ENCODE results near the gene MSANTD1. TPM values are rescaled to one million over a fixed set of nuclear protein-coding genes. Genes with fewer than 3 reads are reported as not detected.

MSANTD1 gene
- total RNA-seq, 1 experiment from 2014 or later, result not detected

DNA sequence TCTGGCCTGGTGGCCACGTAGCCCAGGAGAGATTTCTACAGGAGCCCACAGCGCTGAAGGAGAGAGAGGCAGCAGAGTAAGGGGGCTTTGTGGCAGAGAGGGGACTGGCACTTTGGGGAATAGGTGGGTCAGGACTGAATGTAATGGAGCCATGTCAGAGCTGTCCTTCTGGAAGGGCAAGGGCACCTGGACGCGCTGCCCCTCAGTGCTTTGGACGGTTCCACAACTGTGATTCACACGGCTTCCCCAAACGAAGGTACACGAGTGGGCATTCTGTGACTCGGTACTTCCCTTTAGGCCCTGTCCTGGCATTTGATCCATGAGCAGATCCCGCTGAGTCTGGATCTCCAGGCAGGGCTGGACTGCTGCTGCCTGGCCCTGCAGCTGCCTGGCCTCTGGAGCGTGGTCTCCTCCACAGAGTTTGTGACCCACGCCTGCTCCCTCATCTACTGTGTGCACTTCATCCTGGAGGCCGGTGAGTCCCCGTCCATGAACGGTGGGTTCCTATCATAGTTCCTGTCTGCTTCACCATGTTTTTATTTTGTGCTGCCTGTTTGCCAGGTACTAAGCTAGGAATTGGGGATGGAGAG lies 35.2 kb upstream of the MSANTD1 start:
- in situ Hi-C loops (cut with HindIII; ENCODE audit: low pct_unique_long_range_greater_than_20kb, low sequenced_read_pairs), result no loop called here
- no peak for DNase-seq (ENCODE audit: low read depth)

DNA sequence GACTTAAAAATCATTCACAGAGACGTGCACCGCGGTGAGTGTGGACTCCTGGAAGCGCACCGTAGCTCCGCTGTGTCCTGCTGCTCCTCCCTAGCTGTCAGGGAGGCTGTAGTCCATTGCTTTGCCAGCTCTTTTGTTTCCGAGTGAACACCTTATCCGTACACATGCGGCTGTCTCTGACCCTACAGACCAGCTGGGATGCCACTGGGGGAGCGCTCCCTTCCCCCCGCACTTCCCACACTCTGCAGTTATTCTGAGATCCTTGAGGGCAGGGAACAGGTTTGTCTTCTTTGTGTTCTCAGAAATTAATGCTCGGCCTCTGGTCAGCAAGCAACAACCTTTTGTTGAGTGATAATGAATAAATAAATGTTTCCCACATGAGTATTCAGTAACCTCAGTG lies 33.7 kb upstream of the MSANTD1 start:
- in situ Hi-C loops (cut with HindIII; ENCODE audit: low pct_unique_long_range_greater_than_20kb, low sequenced_read_pairs), result no loop called here
- DNase-seq (ENCODE audit: low read depth), result no peak

DNA sequence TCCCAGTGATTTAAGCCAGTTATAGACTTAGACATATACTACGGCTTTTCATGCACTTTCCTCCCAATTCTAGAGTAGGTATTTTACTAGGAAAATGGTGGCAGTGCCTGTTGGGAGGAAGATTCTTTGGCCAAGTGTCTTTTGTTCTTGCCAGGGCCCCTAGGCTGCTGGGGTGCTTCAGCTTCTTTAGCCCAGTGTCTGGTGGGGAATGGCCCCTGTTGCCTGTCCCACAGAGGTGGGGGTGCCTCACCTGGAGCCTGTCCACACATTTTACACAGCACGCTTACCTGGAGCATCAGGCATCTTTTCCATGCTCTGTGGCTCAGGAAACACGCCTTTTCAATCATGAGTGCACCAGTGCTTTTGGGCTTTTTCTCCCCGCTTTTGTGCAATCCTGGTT lies 33.2 kb upstream of the MSANTD1 start:
- DNase-seq (ENCODE audit: low read depth), result no peak
- in situ Hi-C loops (cut with HindIII; ENCODE audit: low pct_unique_long_range_greater_than_20kb, low sequenced_read_pairs), result no loop called here

DNA sequence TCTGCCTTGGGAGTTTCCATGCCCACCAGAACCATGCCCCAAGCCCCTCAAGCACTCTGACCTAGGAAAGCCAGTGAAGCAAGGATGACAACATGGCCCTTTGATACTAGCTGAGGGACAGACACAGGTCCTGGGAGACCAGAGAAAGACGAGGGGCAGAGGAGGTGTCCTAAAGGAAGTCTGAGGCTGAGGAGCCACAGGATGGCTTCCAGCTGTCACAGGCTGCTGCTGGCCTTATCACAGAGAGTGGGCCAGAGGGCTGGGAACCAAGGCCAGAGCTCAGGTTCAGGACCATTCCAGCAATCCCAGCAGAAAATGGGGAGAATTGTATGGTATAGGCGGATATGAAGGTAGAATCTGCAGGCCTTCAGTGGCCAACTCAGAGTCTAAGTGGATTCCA lies 31.7 kb upstream of the MSANTD1 start:
- in situ Hi-C loops (cut with HindIII; ENCODE audit: low pct_unique_long_range_greater_than_20kb, low sequenced_read_pairs), result no loop called here
- DNase-seq (ENCODE audit: low read depth), result no peak

DNA sequence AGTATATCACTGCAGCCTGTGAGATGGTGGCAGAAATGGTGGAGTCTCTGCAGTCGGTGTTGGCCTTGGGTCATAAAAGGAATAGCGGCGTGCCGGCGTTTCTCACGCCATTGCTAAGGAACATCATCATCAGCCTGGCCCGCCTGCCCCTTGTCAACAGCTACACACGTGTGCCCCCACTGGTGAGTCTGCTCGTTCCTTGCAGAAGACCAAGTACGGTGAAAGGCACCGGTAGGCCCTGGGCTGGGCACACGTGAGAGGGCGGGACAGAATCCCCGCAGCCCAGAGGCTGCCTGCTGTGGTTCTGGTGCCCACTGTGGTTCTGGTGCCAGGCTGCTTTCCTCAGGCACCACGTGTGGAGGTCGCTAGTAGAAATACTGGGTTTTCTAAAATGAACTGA lies 31.2 kb upstream of the MSANTD1 start:
- in situ Hi-C loops (cut with HindIII; ENCODE audit: low pct_unique_long_range_greater_than_20kb, low sequenced_read_pairs), result no loop called here
- DNase-seq (ENCODE audit: low read depth), result no peak

DNA sequence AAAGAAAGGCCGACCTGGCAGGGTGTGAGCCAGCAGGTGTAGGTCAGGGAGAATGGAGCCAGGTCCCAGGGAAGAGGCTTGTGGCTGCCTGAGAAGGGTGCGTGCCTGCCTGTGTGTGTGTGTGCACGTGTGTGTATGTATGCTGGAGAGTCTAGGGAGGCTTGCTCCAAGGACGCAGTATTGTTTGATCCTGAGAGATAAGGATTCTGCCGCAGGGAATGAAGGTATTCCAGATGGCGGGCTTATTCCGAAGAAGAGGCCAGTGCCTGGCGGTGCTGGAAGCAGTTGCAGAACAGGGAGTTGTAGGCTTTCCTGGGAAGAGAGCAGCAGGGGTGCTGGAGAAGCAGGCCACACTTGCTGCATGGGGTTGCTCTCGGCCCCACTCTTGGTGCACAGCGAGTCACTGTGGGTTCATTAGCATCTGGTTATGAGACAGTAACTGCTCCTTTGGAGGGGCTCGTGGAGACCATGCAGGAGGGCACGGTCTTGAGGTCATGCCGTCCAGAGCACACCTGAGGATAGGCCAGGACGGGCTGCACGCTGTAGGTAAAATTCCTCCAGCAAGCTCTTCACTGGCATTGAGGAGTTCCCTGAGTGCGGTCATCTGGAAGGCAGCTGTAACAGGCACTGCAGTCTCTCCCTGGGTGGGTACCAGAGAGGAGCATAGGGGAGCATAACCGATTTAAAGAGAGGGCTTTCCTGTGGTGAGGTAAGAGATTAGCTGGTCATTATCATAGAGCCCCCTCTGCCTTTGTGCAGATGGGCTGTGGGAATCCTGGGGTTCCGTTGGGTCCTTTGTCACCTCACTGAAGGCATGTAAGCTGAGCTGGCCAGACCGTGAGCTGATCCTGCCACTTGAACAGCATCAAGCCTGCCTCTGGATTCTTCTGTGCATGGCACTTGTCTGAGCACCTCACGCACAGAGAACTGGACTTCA lies 29.9 kb upstream of the MSANTD1 start:
- in situ Hi-C loops (cut with HindIII; ENCODE audit: low pct_unique_long_range_greater_than_20kb, low sequenced_read_pairs), result no loop called here
- DNase-seq (ENCODE audit: low read depth), result no peak

DNA sequence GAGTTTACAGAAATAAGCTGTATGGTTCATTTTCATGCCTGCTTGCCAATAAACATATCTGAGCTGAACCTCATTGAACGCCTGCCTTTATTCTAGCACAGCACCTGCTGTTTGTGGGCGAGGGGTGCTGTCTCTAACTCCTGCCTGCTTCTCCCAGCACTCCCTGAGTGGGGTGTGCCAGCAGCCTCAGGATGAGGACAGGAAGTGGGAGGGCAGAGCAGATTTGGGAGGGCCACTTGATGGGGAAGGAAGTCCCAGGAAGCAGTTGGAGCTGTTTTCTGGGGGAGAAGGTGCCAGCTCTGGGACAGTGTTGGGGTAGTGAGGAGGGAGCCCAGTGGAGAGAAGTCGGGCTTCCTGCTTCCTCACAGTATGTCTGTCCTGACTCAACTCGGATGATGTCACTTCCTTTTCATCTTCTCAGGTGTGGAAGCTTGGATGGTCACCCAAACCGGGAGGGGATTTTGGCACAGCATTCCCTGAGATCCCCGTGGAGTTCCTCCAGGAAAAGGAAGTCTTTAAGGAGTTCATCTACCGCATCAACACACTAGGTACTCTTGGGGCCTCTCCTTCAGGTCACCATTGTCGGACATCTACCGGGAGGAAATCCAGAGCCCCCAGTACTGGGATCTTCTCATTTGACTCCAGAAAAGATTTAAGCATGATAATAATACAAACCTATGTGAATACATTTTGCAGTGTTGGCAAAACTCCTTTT lies 29.0 kb upstream of the MSANTD1 start:
- DNase-seq (ENCODE audit: low read depth), result no peak
- in situ Hi-C loops (cut with HindIII; ENCODE audit: low pct_unique_long_range_greater_than_20kb, low sequenced_read_pairs), result no loop called here

DNA sequence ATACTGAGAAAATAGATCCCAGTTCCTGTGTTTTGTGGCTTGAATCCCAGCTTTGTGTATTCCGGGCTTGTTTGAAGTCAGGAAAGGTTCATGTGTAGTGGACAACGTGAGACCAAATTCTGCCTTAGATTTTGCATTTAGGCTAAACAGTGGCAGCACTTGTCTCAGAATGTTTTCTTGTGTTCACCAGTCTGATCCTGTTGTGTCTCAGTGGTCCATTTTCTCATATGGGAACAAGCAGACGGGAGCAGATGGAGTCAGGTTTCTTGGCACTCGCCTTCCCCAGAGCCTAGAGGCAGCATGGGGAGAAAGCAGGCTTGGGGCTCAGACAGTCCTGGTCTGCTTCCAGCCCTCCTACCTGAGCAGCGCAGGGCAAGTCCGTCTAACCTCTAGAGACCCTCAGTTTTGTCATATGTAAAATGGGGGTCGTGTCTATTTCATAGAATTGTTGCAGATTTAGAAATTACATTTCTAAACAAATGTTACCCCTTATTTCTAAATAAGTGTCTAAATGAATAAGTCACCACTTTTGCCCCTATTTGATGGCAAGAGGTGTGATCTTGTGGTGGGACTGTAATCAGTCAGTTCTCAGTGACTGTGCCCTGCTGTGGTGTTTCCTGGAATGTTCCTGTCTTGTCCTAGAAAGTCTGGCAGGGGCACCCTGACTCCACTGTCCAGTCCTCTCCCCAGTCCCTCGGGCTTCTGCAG lies 28.3 kb upstream of the MSANTD1 start:
- no peak for DNase-seq (ENCODE audit: low read depth)
- in situ Hi-C loops (cut with HindIII; ENCODE audit: low pct_unique_long_range_greater_than_20kb, low sequenced_read_pairs), result no loop called here

DNA sequence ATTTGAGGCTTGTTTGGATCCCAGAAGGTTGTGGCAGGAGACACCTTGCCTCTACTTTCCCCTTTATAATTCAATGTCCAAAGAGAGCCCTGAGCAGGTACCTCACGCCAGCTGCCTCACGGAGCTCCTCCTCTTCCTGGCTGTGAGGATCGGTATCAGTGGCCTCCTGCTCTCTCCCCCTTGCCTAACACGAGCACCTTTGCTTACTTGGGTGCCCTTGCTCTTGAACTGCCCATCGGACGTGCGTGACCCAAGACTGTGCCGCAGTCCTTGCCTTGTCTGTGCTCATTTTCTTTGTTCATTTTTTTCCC lies 27.8 kb upstream of the MSANTD1 start:
- in situ Hi-C loops (cut with HindIII; ENCODE audit: low pct_unique_long_range_greater_than_20kb, low sequenced_read_pairs), result no loop called here
- DNase-seq (ENCODE audit: low read depth), result no peak

DNA sequence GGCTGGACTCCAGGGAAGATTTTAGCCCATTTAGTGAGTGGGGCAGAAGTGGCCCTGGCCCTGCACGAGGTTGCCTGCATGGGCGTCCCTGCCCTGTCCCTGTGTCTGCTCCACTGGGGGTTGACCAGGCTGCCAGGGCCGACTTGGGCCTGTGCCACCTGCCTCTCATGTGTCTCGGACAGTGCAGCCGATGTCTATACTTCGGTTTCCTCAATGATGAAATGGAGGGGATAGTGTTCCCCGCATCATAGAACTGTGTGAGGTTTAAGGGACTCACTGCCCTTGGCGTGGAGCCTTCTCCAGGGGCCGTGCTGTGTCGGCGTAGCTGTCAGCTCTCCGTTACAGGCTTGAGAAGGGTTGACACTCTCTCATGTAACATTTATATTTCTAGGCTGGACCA lies 27.0 kb upstream of the MSANTD1 start:
- in situ Hi-C loops (cut with HindIII; ENCODE audit: low pct_unique_long_range_greater_than_20kb, low sequenced_read_pairs), result no loop called here
- no peak for DNase-seq (ENCODE audit: low read depth)

DNA sequence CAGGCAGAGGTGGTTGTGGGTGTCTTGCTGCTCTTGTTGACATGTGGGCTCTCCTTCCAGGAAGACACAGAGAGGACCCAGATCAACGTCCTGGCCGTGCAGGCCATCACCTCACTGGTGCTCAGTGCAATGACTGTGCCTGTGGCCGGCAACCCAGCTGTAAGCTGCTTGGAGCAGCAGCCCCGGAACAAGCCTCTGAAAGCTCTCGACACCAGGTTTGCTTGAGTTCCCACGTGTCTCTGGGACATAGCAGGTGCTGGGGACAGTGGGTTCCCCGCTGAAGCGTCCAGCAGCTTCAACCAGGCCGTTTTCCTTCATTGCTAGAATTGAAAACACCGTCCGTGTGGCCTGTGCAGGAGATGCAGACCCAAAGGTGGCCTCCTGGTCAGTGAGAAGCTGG lies 25.6 kb upstream of the MSANTD1 start:
- in situ Hi-C loops (cut with HindIII; ENCODE audit: low pct_unique_long_range_greater_than_20kb, low sequenced_read_pairs), result no loop called here
- no peak for DNase-seq (ENCODE audit: low read depth)

DNA sequence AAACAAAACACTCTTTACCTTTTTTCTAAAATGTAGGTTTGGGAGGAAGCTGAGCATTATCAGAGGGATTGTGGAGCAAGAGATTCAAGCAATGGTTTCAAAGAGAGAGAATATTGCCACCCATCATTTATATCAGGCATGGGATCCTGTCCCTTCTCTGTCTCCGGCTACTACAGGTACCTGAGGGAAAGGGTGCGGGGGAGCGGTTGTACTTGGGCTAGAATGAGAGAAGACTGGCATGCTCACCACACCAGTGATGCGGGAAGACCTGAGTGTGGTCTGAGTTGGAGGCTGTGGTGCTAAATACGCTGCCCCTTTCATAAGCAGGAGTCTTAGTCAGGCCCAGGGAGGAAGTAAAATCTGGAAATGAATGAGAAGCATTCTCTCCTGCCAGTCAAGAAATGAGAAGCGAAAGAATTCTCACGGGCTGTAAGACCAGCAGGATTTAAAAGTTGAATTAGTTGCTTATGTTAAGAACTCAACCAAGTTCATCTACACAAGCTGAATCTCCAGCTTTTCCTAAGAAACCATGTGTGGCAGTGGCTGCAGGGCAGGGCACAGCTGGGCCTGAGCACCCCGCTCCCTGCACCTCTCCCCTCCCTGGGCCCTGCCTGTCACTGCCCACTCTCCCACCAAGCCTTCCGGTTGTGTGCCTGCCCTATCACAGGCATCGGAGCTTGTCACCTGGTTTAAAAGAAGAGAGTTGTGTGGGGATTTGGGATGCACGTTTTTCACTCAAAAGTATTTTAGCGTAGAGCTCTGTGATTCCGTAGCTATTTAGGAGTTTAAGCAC lies 24.8 kb upstream of the MSANTD1 start:
- in situ Hi-C loops (cut with HindIII; ENCODE audit: low pct_unique_long_range_greater_than_20kb, low sequenced_read_pairs), result no loop called here
- DNase-seq (ENCODE audit: low read depth), result no peak

DNA sequence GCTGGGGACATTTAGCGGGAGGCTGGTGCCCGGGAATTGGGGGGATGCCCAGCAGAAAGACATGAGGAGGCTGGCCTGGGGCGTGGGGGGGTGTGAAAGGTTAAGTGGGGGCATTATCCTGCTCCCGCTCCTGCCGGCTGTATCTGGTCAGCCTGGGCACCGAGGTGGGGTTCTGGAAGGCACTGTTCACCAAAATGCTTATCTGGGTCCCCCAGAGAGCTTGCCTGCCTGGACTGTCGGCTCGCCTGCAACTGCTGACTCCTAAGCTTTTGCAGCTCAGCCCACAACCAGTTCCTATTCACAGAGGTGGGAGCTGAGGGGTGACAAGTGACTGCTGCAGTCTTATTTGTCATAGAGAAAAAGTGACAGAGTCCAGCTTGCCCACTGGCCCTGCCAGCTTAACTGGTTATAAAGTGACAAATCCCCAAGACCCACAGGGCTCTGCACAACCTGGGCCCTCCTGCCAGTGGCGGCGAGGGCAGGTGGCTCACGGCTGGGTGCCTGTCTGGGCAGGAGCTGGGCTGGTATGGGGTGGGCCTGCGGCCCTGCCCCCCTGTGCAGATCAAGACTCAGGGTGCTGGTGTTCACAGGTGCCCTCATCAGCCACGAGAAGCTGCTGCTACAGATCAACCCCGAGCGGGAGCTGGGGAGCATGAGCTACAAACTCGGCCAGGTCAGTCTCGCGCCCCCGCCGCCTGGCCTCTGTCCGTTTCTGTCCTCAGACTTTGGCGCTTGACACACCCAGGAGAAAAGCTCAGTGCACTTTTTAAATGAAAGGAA lies 23.7 kb upstream of the MSANTD1 start:
- DNase-seq (ENCODE audit: low read depth), result no peak

DNA sequence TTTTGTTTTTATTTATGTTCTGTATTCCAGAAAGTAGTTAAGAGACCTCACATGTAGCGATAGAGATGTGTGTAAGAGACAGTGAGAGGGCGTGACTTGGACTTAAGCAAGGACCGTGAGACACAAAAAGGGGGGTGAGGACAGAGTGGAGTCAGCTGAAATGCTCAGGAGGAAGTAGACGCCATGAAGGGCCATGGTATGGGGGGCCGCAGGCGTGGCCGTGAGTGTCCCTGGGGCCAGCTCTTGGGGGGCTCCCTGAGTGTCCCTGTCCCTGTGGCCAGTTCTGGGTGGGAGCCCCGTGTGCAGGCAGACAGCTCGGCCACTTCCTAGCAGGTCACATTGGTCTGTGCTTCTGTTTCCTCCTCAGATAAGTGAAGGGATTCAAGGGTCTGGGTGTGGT lies 23.0 kb upstream of the MSANTD1 start:
- in situ Hi-C loops (cut with HindIII; ENCODE audit: low pct_unique_long_range_greater_than_20kb, low sequenced_read_pairs), result no loop called here

More for the DNA sequence above, 23.7 kb upstream of the MSANTD1 start:
- in situ Hi-C loops (cut with HindIII; ENCODE audit: low pct_unique_long_range_greater_than_20kb, low sequenced_read_pairs), result no loop called here

DNA sequence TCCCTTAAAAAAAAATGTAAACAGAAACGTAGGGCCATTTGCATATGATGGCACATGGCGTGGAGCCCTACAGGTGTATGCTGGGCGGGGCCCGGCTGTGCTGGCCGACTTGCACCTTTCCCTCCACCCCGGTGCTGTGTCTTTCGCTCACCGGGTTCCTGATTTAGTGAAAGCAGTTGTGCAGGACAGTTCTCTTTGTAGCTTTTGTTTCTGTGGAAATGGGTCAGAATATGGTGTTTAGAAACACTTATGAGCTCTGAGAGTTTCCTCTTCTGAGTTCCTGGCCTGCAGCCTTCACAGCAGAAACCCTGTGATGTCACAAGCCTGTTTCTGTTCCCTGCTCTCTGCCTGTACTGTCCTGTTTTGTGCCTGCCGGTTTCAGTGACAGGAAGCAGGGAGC lies 22.5 kb upstream of the MSANTD1 start:
- in situ Hi-C loops (cut with HindIII; ENCODE audit: low pct_unique_long_range_greater_than_20kb, low sequenced_read_pairs), result no loop called here
- DNase-seq (ENCODE audit: low read depth), result no peak

More for the DNA sequence above, 23.0 kb upstream of the MSANTD1 start:
- no peak for DNase-seq (ENCODE audit: low read depth)

DNA sequence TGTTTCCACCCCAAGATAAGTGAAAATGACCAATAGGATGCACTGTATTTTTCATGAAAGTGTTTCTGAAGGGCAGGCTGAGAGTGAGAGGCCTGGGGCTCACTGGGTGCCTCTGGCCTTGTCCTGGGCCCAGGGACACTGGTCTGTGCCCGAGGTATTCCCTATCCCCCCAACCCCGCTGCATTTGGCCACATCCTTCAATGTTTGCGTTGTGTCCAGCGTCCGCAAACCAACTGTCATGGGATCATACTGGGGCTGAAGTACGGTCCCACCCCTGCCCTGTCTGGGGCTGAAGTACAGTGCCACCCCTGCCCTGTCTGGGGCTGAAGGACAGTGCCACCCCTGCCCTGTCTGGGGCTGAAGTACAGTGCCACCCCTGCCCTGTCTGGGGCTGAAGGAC lies 22.0 kb upstream of the MSANTD1 start:
- DNase-seq (ENCODE audit: low read depth), result no peak
- in situ Hi-C loops (cut with HindIII; ENCODE audit: low pct_unique_long_range_greater_than_20kb, low sequenced_read_pairs), result no loop called here

DNA sequence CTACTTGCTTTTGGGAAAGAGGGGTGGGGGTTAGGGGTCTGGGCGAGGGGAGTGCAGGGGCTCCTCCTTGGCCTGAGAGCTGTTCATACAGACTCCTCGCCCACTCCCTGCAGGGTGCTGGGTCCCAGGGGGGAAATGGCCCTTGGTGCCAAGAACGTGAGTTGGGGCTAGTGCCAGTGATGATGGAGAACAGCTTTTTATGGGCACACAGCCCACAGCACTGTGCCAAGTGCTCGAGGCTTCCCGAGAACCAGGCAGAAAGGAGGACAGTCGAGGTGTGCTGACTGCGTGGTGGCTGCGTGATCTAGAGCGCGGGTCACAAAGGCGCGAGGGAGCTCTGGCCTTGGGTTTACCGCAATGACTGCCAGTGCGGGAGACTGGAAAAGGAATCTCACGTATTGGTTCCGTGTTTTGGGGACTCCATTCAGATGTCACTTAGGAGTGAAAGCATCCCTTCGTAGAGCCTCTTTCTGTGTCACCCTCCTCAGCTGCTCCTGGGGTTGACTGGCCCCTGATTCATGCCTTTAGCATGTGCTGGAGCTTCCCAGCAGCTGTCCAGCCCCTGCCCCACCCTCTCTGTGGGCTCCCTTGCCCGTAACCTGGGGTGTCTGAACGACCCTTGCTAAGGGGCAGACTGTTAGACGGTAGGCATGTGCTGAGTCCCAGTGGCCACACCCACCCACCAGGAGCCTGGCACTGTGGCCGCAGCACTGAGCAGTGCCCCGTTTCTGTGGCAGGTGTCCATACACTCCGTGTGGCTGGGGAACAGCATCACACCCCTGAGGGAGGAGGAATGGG lies 20.9 kb upstream of the MSANTD1 start:
- in situ Hi-C loops (cut with HindIII; ENCODE audit: low pct_unique_long_range_greater_than_20kb, low sequenced_read_pairs), result no loop called here
- DNase-seq (ENCODE audit: low read depth), result no peak
